NCI-H524 (cell line): Measurements from ENCODE around the gene ATP2A3.

Source experiments
- DNase-seq, 2 experiments: peaks; one replicate each; lab custom pipeline; 2025; lab: John Stamatoyannopoulos, UW

ATP2A3 gene

DNA sequence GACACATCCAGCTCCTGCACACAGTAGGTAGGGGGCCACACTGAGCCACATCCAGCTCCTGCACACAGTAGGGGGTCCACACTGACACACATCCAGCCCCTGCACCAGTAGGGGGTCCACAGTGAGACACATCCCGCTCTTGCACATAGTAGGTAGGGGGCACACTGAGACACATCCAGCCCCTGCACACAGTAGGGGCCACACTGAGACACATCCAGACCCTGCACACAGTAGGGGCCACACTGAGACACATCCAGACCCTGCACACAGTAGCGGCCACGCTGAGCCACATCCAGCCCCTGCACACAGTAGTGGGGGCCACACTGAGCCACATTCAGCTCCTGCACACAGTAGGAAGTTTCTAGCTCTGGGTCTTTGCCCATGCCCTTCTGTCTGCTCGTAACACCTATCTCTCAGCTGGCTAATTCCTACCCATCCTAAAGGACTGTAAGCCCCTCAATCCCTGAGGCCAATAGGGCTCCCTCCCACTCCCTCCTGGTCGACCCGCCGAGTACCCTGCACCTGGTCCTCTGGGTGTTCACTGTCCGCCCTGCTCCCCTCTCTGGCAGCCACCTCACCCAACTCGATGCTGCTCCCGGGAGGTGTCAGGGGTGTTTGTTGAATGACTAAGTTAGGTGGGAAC, 9.4 kb upstream of the ATP2A3 start:
- DNase-seq = no peak

DNA sequence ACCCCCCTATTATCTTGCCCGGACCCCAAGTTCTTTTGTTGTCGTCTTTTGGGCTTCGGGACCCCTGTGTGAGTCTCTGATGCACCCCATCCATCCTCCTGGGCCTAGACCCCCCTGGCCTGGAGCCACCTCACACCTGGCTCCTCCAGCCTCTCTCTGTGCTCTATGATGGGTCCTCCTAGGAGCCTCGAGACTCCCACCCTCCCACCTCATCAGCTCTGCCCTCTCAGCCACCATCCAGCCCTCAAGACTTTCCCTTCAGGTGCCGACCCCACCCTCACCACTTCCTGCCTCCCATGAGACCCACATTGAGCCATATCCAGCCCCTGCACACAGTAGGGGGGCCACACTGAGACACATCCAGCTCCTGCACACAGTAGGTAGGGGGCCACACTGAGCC, 8.7 kb upstream of the ATP2A3 start:
- no peak for DNase-seq

DNA sequence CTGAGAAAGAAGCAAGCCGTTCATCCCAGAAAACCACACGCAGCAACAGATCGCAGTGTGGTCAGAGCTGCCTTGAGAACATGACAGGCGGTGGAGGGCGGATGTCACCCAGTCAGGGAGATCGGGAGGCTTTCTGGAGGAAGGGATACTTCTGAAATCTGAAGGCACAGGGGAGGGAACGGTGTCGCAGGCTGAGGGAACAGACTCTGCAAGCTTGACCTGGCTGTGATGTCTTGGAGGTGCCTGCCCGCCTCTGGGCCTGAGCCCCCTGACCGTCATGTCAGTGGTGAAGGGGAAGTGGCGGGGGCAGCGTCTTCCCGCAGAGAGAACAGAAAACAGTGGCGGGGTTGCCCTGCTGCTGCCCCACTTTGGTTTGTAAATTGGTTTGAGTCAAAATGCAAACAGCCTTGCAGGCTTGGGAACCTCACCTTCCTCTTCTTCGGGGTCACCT, 8.1 kb upstream of the ATP2A3 start:
- DNase-seq = no peak

DNA sequence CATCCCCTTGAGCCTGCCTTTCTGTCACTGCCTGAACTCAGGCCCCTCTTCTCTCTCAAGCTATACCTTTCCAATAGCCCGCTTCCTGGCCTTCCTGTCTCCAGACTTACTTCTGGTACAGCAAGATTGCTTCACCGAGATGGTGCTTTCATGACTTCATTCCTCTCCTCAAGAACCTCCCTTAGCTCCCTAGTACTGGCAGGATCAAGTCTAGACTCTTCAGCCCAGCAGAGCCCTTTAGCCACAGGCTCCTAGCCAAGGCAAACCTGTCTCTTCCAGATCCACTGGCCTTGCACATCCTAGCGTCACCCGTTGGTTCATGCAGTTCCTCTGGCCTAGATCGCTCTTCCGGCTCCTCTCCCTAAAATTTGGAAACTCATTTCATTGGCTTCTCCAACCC, 6.4 kb upstream of the ATP2A3 start:
- no peak for DNase-seq

DNA sequence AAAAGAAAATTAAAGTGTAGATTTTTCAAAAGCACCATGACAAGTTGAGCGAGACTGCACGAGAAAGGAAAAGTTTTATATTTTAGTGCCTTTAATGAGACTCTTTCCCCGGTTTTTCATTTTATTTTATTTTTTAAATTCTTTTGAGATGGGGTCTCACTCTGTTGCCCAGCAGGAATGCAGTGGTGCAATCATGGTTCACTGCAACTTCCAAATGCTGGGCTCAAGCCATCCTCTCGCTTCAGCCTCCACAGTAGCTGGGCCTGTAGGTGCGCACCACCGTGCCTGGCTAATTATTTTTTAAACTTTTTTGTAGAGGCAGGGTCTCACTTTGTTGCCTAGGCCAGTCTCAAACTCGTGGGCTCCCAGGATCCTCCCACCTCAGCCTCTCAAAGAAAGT, 5.7 kb upstream of the ATP2A3 start:
- no peak for DNase-seq

DNA sequence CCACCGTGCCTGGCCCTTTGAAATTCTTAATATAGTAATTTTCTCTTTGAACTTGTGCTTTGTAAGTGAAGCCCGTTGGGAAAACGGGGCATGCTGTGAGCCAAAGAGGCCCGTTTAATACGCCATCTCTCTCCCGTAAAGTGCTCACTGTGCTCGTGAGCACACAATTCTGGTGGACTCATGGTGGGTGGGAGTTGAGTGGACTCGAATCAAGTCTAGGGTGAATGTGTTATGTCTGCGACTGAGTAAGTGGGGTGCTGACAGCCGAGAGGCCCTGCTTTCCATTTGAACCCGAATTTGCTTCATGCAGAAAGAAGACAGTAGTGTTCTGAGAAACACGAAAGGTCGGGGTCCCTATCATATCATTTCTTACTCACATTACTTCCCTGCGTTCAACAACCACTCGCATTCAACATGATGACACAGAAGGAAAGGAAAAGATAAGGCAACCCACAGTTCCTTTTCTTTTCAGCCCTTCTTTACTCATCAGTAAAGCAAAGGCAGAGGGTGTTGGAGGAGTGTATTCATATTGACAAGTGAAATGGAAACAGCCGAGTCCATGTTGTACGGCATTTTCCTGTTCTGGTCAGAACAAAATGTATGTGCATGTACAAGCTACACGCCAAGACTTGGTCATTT, 4.8 kb upstream of the ATP2A3 start:
- DNase-seq = no peak

DNA sequence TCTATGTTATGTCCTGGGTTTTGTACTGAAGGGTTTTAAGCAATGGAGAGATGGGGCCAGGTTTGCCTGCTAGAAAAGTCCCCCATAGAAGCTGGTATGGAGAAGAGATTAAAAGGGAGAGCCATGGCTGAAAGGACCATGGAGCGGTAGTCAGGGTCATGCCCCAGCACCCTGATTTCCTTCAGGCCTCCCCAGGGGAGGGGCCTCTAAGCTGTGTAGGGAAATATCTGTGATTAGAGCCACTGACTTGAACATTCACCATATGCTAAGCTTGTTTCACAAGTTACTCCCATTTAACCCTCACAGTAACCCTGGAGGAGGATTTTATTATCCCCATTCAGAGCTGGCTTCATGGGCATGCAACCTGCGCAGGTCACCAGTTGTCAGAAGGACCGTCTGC, 3.8 kb upstream of the ATP2A3 start:
- no peak for DNase-seq

DNA sequence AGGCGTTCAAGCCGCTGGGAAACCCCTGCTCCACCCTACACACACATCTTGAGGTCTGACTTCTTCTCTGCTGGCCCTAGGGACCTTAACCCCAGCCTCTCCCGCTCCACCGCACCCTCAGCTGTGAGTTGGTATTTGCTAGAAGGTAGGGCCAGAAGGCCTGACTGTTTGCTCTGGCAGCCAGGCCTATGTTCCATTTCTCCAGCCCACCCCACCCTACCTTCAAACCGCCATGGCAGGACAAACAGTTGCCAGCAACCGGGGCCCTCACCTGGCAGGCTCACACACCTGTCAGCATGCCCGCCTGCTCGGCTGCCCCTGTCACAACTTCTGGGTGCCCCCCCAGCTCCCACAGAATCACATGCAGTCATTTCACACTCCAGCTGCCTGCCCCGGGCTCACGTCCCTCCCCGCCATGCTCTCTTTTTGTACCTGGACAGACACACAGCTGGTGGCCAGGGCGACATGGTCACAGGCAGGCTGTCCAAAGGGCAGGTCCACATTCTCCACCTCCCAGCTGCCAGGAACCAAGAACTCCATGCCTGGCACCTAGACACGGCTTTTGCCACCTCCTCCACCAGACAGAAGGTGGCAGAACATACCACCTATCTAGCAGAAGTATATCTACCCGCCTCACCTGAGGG, 2.6 kb upstream of the ATP2A3 start:
- no peak for DNase-seq

DNA sequence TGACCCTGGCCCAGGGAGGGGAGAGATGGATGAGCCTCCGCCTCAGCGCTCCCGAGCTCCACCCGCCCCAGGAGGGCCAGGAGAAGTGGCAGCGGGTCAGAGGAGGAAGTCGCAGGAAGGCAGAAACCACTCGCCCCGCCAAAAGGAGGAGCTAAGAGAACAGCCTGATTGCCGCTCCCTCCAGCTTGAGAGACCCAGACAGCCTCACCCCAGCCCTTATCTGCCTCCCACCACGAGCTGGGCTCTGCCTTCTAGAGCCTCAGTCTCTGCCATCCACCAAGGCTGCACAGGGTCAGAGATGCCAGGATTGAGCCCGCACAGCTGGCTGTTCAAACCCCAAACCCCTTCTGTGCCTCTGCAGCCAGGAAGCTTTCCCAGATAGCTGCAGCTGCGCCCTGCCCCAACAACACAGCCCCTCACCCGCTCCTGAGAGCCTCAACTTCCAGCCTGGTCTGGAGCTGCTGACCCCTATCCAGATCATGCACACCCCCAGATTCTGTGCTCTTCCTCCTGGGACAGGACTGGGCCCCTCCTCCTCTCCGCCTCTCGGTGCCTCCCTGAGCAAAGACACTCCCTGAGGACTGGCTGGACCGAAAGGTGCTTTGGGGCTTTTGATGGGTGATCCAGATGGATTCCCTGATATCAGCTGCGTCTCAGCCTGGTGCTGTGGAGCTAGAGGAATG, 1.0 kb upstream of the ATP2A3 start:
- peak in 1 of 2 experiments; percentile 51 for DNase-seq

DNA sequence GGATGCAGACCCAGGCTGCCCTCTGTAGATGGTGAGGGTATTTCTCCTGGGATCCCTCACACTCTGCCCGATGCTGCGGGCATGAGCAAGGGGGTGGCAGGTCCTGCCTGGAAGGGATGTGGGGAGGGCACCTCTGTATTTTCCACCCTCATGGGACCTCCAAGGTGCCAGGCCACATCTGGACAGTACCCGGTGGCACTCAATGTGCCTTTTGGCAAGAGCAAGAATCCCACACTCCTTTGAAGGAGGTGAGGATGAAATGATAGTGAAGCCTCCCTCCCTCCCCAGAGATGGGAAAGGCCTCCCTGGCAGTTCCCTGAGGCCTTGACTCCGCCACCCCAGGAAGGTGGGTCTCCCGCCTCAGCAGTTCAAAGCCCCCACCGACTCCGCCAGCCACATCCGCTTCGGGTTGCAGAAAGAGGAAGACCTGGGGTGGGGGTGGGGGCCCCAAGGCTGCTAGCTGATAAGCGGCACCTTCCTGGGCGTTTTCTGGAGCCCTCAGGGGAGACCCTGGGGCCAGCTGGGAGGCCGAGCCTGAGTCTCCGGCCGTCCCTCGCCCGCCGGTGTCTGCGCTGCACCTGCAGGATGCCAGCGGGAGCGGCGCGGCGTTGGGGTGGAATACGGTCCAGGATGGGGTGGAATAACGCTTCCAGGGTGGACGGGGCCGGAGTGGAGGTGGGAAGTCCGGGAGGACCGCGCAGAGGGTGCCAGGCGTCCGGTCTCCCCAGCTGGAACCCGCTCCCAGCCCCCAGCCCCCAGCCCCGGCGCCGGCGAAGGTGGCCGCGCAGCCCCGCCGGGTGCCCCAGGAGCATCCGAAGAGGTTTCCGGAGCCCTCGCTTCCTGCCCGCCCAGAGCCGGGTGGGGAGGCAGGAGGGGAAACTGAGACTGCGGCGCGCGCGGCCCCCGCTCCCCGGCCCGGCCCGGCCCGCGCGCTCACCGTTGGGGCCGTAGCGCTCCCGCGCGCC, 718 bp downstream of the ATP2A3 start:
- DNase-seq = no peak

DNA sequence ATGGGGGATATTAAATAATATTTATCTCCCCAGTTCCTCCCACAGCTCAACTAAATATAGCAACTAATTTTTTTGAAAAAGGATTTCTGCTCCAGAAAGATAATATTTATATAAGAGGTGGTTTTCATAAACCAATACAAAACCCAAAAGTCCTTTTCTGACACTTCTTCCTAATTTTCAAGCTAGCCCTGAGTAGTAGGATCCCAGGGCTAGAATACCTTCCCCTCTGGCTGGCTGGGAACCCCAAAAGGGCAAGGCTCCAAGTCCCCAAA, 1.3 kb downstream of the ATP2A3 start:
- no peak for DNase-seq

DNA sequence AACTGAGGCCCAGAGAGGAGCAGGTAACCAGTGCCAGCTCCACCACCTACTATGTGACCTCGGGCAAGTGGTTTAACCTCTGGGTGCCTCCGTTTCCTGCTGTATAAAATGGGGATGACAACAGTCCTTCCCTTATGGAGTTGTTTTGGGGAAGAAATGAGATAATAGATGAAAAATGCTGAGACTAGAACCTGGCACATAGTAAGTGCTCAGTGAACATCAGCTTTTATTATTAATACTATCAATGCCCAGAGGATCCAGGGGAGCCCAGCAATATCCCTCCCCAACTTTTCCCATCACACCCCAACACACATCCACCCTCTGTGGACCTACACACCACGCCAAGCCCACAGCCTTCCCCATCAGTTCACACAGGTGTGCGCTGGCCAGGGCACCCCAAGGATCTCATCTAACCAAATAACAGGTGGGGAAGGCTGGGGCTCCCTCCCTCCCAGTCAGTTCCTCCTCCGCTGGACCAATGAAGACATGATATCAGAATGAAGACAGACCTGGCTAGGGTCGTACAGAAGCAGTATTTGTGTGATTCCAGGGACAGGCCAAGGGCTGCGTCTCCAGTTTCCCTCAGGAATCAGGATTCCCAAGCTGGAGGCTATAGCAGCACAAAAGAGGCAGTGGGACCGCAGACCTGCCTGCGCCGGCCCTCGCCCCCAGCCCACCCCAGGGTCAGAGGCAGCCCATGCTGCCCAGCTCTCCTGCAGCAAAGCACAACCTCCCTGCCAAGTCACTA, 1.8 kb downstream of the ATP2A3 start:
- DNase-seq = no peak

DNA sequence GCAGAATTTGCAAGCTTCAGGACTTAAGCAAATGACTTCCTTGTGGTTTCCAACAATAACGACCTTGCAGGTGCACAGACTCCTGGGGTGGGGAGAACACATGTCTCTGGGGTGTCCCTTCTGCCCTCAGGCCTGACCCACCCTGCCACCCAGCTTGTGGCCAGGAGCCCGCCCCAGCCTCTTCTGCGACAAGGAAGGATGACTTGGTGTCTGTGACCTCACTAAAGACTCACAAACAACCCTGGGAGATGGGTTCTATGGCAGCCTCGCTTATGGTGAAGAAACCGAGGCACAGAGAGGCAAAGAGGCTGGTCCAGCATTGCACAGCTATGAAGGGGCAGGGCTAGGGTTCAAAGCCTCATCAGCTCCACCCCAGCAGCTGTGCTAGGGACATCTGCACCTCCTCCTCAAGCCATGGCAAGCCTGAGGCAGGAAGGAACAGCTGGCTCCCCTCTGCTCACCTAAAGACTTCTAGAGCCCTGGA, 2.6 kb downstream of the ATP2A3 start:
- DNase-seq = peak; percentile 30 to 56

DNA sequence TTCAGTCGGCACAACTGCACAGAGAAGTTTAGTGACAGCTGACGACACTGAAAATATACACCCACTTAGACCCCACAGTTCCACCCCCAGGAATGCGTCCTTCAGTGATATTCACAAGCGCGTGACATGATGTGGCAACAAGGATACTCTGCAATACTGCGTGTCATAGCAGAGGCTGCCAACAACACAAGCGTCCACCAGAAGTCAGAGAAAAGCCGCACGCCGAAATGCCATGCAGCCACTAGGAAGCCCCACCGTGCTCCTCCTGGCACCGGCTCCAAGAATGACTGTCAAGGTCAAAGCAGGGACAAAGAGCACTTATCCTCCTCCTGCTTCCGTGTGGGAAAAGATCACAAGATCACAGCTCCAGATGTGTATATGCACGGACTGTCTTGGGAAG, 3.5 kb downstream of the ATP2A3 start:
- no peak for DNase-seq

DNA sequence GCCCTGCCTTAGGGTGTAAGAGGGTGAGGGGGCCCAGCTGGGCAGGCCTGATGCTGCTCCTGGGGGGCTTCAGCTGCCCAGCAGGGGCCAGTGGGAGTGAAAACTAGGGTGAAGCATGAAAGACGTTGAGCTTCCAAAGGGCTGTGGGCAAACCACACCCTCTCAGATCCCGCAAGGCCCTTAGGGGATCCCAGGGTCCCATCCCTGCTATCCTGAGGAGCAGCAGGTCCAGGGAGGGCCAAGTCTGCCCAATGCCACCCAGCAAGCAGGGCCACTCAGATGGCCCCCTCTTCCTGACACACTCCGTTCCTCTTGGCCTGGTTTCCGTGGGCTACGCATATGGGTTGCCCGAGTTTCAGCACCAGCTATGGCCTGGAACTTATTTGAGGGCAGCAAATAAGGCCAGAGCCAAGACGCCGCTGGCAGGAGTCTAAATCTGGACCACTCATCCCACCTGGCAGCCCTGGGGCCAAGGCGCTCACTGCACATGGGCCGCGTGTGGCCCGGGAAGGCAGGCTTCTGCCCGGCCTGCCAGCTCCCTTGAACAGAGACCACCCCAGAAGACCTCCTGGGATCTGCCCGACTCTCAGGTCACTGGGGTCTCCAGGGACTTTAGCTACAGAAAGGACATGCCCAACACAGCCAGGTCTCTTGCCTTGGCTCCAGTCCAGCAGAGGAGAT, 4.2 kb downstream of the ATP2A3 start:
- no peak for DNase-seq

DNA sequence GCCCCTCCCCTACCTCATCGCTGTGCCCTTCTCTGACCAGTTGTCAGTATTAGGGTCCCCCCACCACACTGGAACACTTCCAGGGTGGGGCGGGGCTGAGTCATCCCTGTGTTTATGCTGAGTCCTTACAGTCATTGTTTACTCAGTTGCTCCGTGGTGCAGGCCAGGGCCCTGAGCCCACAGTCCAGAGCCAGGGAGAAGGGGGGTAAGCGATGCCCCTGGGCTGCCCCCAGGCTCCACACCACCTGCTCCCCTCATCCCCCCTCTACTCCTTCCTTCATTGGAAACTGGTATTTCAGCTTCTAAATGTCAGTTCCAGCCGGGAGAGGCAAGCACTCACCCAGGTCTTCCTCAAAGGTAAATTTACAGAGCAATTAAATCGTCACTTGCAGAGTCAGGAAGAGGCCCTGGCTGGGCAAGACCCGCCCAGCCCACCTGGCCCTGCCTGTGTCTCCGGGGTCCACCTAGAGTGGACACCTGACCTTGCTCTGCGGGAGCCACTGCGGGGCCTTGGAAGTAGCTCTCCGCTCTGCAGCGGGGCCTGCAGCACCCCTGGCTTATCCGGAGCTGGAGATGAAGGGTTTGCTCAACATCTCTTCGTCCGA, 4.8 kb downstream of the ATP2A3 start:
- DNase-seq = no peak

DNA sequence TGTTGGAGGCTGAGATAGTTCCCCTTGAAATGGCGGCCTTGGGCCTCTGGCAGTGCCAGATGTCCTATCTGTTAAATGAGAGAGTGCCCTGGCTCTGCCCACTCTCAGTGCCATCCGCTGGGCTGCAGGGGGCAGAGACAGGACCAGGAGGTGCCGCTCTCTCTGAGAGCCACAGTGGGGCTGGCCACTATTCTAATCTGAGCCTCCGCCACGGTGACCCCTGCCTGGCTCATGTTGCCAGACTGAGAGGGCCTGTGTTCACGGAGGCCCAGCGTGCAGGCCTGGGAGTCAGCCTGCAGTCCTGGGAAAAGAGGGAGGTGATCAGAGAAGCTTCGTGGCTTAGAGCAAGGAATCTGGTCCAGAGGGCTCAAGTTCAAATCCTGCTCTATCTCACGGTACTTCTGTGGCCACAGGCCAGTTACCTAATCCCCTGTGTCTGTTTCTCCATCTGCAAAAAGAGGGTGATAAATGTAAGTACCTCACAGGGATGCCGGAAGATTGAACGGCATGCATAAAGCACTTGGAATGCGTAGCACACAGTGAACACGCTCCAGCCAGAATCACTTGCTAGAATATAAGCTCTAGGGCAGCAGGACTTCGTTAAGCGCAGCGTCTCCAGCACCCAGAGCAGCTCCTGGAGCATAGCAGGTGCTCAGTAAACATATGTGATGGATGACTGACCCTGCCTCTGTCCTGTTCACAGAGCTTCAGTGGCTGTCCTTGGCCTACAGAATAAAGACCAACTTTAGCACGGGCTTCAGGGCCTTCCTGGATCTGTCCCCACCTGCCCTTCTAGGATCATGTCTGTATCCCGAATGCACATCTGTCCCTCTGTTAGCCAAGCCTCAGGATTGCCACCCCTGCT, 6.3 kb downstream of the ATP2A3 start:
- no peak for DNase-seq

DNA sequence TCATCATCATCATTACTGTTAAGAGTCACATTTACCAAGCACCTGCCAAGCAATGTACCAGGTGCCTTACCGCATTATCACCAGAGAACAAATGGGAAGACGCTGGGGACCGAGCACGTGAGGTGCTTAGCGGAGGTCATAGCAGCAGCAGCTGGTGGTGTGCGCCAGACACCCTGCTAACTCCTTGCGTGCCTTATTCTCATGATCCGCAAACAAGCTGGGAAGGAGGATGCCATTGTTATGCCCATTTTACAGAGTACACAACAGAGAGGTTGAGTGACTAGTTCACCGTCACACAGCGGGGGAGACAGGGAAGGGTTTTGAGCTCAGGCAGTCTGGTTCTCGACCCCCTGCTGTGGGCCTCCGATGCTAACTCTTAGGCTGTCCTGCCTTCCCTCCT, 7.3 kb downstream of the ATP2A3 start:
- no peak for DNase-seq

DNA sequence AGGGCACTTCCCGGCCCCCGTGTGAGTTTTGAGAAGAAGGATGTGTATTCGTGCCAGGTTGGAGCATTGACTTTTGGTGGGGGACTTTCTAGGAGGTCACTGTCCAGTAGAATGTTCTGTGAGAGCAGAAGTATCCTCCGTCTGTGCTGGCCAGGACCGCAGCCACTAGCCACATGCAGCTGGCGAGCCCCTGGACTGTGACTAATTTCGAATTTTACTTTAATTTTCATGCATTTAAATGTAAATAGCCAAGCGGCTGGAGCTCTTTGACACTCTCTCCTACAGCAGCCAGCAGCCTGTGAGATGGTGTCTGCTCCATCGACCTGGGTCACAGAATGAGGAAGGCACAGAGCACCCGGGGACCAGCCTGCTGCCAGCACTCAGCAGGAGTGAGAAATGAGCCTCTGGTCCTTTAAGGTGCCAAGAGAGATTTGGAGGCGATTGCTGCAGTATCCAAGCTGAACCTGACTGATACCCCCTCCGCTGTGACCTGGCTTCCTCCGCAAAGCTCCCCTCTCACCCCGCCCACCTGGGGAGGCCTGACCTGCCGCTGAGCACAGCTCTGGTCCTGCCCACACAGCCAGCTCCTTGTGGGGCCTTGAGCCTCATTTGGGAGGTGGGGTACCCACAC, 7.8 kb downstream of the ATP2A3 start:
- DNase-seq = no peak
